Measurements from ENCODE around the gene EFCAB6. TPM values are rescaled to one million over a fixed set of nuclear protein-coding genes. Genes with fewer than 3 reads are reported as not detected.

EFCAB6 gene
- total and polyA plus RNA-seq, 2 donors (not counting 1 experiment from before 2014, with no cell fraction given): 0.07 to 0.10 TPM

DNA sequence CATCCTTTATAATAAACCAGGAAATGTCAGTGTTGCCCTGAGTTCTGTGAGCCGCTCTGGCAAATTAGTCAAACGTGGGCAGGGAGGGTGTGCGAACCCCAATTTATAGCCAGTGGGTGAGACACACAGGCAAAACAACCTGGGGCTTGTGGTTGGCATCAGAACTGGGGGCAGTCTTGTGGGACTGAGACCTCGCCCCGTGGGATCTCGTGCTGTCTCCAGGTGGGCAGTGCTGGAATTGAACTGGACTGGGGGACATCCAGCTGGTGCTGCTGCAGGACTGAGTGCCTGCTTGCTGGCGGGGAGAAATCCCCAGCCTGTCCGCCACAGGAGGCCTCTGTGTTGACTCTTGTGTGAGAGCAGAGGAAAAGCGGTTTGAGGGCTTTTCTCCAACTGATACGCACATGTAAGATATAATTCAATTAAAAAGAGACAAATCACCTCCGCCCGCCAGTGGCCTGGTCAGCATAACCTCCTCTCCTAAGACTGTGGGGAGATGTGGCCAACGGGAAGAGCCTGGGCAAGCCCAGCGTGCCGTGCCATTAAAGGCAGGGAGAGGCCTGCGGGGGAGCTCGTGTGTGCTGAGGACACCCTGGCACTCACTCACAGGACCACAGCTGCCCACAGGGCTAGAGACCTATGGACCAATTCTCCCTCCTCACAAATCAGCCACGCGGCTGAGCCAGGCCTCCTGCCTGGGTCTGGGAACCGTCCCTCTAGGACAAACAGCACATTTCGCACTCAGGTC is 31.9 kb upstream of the EFCAB6 start:
- no peak overlapping the region for H3K4me3 Mint-ChIP-seq
- ATAC-seq (ENCODE audit: low read depth): no peak
- Histone ChIP-seq H2AFZ (ENCODE audit: insufficient read depth, low read depth, low read length, poor library complexity, severe bottlenecking) (no peak overlapping the region), H3K27me3 (replicated peaks in 1 of 4; ENCODE audit: control extremely low read depth in 1 of 4, control insufficient read depth in 3 of 4, insufficient read depth in 4 of 4, low read length in 3 of 4) (no peaks in the 10 kb centered on the region), H3K36me3 (replicated peaks in 1 of 2; ENCODE audit: control extremely low read depth in 1 of 2, control insufficient read depth in 1 of 2, extremely low read depth in 1 of 2, insufficient read depth in 2 of 2, low read length in 1 of 2) (no peaks in the 10 kb centered on the region), H3K79me2 (ENCODE audit: control insufficient read depth, insufficient read depth, low read length) (no peaks in the 10 kb centered on the region), H3K4me3 (ENCODE audit: control extremely low read depth in 1 of 5, extremely low read depth in 1 of 5, insufficient read depth in 1 of 5, low read depth in 2 of 5, low read length in 4 of 5) (no peak overlapping the region), H3K4me2 (replicated peaks; ENCODE audit: low read depth, low read length, poor library complexity, severe bottlenecking) (no peak overlapping the region), H4K20me1 (ENCODE audit: control insufficient read depth, insufficient read depth, low read length, poor library complexity, severe bottlenecking) (no peaks in the 10 kb centered on the region), H3K4me1 (ENCODE audit: control insufficient read depth in 2 of 2, insufficient read depth in 2 of 2, low read length in 2 of 2) (no peaks in the 10 kb centered on the region), H3K9ac (ENCODE audit: low read length) (no peak overlapping the region), H3K27ac (ENCODE audit: low read length in 2 of 2) (no peak overlapping the region), H3K9me3 (ENCODE audit: control extremely low read depth in 1 of 3, control insufficient read depth in 2 of 3, insufficient read depth in 1 of 3, low read length in 2 of 3) (no peaks in the 10 kb centered on the region)
- WGBS (ENCODE audit: insufficient coverage): 92% methylated on average over 18 of the region's 21 CpGs
- H3K4me1 Mint-ChIP-seq: no peaks in the 10 kb centered on the region
- TF ChIP-seq EZH2 (IDR thresholded peaks at IDR 0.05; ENCODE audit: borderline replicate concordance, insufficient read depth, low read depth, low read length, poor library complexity, severe bottlenecking): no peak
- TF ChIP-seq, protein P1, sequence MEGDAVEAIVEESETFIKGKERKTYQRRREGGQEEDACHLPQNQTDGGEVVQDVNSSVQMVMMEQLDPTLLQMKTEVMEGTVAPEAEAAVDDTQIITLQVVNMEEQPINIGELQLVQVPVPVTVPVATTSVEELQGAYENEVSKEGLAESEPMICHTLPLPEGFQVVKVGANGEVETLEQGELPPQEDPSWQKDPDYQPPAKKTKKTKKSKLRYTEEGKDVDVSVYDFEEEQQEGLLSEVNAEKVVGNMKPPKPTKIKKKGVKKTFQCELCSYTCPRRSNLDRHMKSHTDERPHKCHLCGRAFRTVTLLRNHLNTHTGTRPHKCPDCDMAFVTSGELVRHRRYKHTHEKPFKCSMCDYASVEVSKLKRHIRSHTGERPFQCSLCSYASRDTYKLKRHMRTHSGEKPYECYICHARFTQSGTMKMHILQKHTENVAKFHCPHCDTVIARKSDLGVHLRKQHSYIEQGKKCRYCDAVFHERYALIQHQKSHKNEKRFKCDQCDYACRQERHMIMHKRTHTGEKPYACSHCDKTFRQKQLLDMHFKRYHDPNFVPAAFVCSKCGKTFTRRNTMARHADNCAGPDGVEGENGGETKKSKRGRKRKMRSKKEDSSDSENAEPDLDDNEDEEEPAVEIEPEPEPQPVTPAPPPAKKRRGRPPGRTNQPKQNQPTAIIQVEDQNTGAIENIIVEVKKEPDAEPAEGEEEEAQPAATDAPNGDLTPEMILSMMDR (IDR thresholded peaks at IDR 0.05): no peak
- peaks cover 4% of the 10 kb centered on the region for H3K27me3 Mint-ChIP-seq
- ChIA-PET POLR2A (no interaction called here), CTCF (no interaction called here)
- intact Hi-C loops (cut with micrococcal nuclease): no loop called here
- H3K9me3 Mint-ChIP-seq (ENCODE audit: insufficient read depth): no peaks in the 10 kb centered on the region
- H3K27ac Mint-ChIP-seq: no peak overlapping the region
- no peak for DNase-seq

DNA sequence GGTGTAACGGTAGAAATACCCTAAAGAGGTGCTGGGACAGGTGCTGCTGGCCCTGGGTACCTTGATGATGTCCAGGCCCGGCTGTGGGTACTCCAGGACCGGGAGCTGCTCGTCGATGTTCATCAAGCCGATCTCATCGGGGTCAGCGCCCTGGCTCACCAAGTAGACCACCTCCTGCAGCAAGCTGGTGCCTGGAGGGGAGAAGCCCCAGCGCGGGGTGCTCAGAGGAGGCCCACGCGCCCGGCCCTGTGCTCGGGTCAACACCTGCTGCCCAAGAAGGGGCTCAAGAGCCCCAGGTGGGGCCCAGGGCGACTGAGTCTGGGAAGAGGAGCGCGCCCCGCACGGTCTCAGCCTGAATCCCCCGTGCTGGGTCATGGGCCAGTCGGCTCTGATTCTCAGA is 29.6 kb upstream of the EFCAB6 start:
- no peak overlapping the region for H3K27ac Mint-ChIP-seq
- Histone ChIP-seq H3K79me2 (ENCODE audit: control insufficient read depth, insufficient read depth, low read length) (no peaks in the 10 kb centered on the region), H3K9me3 (ENCODE audit: control extremely low read depth in 1 of 3, control insufficient read depth in 2 of 3, insufficient read depth in 1 of 3, low read length in 2 of 3) (no peaks in the 10 kb centered on the region), H3K27ac (ENCODE audit: low read length in 2 of 2) (no peak overlapping the region), H3K4me2 (replicated peaks; ENCODE audit: low read depth, low read length, poor library complexity, severe bottlenecking) (no peak overlapping the region), H3K36me3 (replicated peaks in 1 of 2; ENCODE audit: control extremely low read depth in 1 of 2, control insufficient read depth in 1 of 2, extremely low read depth in 1 of 2, insufficient read depth in 2 of 2, low read length in 1 of 2) (no peaks in the 10 kb centered on the region), H3K4me3 (ENCODE audit: control extremely low read depth in 1 of 5, extremely low read depth in 1 of 5, insufficient read depth in 1 of 5, low read depth in 2 of 5, low read length in 4 of 5) (no peak overlapping the region), H3K9ac (ENCODE audit: low read length) (no peak overlapping the region), H3K4me1 (ENCODE audit: control insufficient read depth in 2 of 2, insufficient read depth in 2 of 2, low read length in 2 of 2) (no peaks in the 10 kb centered on the region), H2AFZ (ENCODE audit: insufficient read depth, low read depth, low read length, poor library complexity, severe bottlenecking) (no peak overlapping the region), H3K27me3 (replicated peaks in 1 of 4; ENCODE audit: control extremely low read depth in 1 of 4, control insufficient read depth in 3 of 4, insufficient read depth in 4 of 4, low read length in 3 of 4) (no peaks in the 10 kb centered on the region), H4K20me1 (ENCODE audit: control insufficient read depth, insufficient read depth, low read length, poor library complexity, severe bottlenecking) (no peaks in the 10 kb centered on the region)
- no peak for DNase-seq
- TF ChIP-seq, protein P1 (IDR thresholded peaks at IDR 0.05): no peak
- TF ChIP-seq EZH2 (IDR thresholded peaks at IDR 0.05; ENCODE audit: borderline replicate concordance, insufficient read depth, low read depth, low read length, poor library complexity, severe bottlenecking): no peak
- H3K4me1 Mint-ChIP-seq: no peaks in the 10 kb centered on the region
- no peak for ATAC-seq (ENCODE audit: low read depth)
- H3K4me3 Mint-ChIP-seq: no peak overlapping the region
- POLR2A ChIA-PET: no interaction called here
- peaks cover 4% of the 10 kb centered on the region for H3K27me3 Mint-ChIP-seq
- 88% methylated on average over 18 of the region's 21 CpGs for WGBS (ENCODE audit: insufficient coverage)
- CTCF ChIA-PET: no interaction called here
- H3K9me3 Mint-ChIP-seq (ENCODE audit: insufficient read depth): no peaks in the 10 kb centered on the region
- intact Hi-C loops (cut with micrococcal nuclease): no loop called here
